Measurements from ENCODE around the gene DSC2.
"Not testable (repeated sequence)": the region's sequence is repeated elsewhere in the genome, so short reads cannot be mapped to it uniquely, and the experiment has no call there.

DNA sequence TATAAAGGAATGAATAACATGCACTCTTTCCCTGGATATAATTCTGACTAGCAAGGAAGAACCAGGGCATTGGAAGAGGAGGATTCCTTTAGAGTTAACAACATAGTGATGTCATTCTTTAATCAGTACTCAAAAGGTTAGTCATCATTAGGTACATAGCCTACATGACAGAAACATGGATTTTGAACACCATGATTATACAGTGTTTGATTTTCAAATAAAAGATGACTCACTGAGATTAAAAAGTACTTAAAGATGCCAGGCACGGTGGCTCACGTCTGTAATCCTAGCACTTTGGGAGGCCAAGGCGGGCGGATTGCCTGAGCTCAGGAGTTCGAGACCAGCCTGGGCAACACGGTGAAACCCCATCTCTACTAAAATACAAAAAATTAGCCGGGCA lies 90.8 kb downstream of the DSC2 start:
- not testable (repeated sequence) for TF ChIP-seq CTCF (IDR thresholded peaks at IDR 0.05; ENCODE audit: low read length); EZH2 (optimal IDR thresholded peaks at IDR 0.05; ENCODE audit: low read depth, low read length)

All from MM.1S (cell line).